Heart right ventricle (tissue), 16 donors: Measurements from ENCODE around the gene PRTN3. TPM values are rescaled to one million over a fixed set of nuclear protein-coding genes. Genes with fewer than 3 reads are reported as not detected.
"Not testable (repeated sequence)": the region's sequence is repeated elsewhere in the genome, so short reads cannot be mapped to it uniquely, and the experiment has no call there.

Experiments used
- ATAC-seq, 8 donors: fragments of 200-7000 bp; cut with Tn5 transposase; one replicate each; pipeline ENCODE4 v1.9.1; 2020; ENCODE audit warnings: mild to moderate bottlenecking in 8 of 8, moderate library complexity in 8 of 8, moderate number of reproducible peaks in 1 of 8
- DNase-seq, 2 donors: peaks; one replicate each; pipeline ENCODE4 v3.0.0-alpha.2; 2020
- H3K27ac ChIP-seq, 10 donors: fragments of 200-600 bp; sonication (generic) in 2 of 10; one replicate each; pipeline versions ENCODE4 v1.5.0 to v1.8.0; 2020 to 2022; ENCODE audit warnings: mild to moderate bottlenecking in 3 of 10
- H3K27me3 ChIP-seq, 7 donors: fragments of 200-600 bp; one replicate each; pipeline ENCODE4 v1.8.0; 2021 to 2022; ENCODE audit warnings: mild to moderate bottlenecking in 2 of 7
- H3K36me3 ChIP-seq, 9 donors: fragments of 200-600 bp; sonication (generic) in 1 of 9; one replicate each; pipeline versions ENCODE4 v1.5.0 to v1.8.0; 2020 to 2022; ENCODE audit warnings: mild to moderate bottlenecking in 2 of 9
- H3K4me1 ChIP-seq, 9 donors: fragments of 200-600 bp; sonication (generic) in 1 of 9; one replicate each; pipeline versions ENCODE4 v1.5.0 to v1.8.0; 2020 to 2022; ENCODE audit warnings: mild to moderate bottlenecking in 4 of 9
- H3K4me3 ChIP-seq, 10 donors: fragments of 200-600 bp; sonication (generic) in 2 of 10; one replicate each; pipeline versions ENCODE4 v1.5.0 to v1.8.0; 2020 to 2022; ENCODE audit warnings: mild to moderate bottlenecking in 7 of 10, moderate library complexity in 2 of 10
- H3K9me3 ChIP-seq, 11 donors: fragments of 200-600 bp in 10 of 11; sonication (generic) in 2 of 11; one replicate each; pipeline versions ENCODE4 v1.5.0 to v1.8.0; 2013 to 2022; ENCODE audit warnings: mild to moderate bottlenecking in 2 of 11, control low read depth in 1 of 11, moderate library complexity in 1 of 11
- CTCF ChIP-seq, 9 donors: fragments of 200-600 bp; sonication (generic) in 2 of 9; IDR thresholded peaks; one replicate each; pipeline versions ENCODE4 v1.5.0 to v1.8.0; 2021 to 2022; ENCODE audit warnings: antibody characterized with exemption in 9 of 9, mild to moderate bottlenecking in 5 of 9, moderate library complexity in 1 of 9
- WGBS, 2 donors: extraction: QIAGEN DNeasy Blood & Tissue Kit; methylation state at CpG; one replicate each; pipeline ENCODE4 v1.1.7; 2013; ENCODE audit warnings: inconsistent platforms in 1 of 2; 5-methylcytosine and 5-hydroxymethylcytosine counted together
- intact Hi-C, 10 donors: fragments of 100-400 bp; cut with DNase I; formaldehyde crosslinking; loops; one replicate each; pipeline versions ENCODE4 v1.11.1 to v1.14.2; 2022
- polyA plus RNA-seq, 2 donors: library from polyadenylated mRNA; stranded (reverse); fragments of 200-250 nt; gene quantifications; one replicate each; pipeline ENCODE4 v1.2.3, GENCODE V29; 2013
- total RNA-seq, 10 donors: library from RNA; stranded (reverse); fragmentation: NEBNext Ultra II Directional in 3 of 10; extraction: Animal tissue kit (Norgen Biotek cat#: 25700) in 3 of 10; gene quantifications; one replicate each; pipeline versions ENCODE4 v1.2.1 to v1.2.4, GENCODE V29; 2021 to 2023
- donor health status: Arrhythmogenic right ventricular cardiomyopathy.
- donor health status: ischemic (EF 13 %, LVEDD 7.1; RV severe dilation, severe dysfunction).
- donor health status: healthy with polysubstance abuse.
- donor health status: DM: no; HTN: yes; CAD: no.
- donor health status: DM: no; HTN: no; CAD: no.
- donor health status: ischemic (EF 25% LVEDD 6.9; RV normal size, moderate dysfunction).
- donor health status: ischemic (EF 25% LVEDD 5.7; RV mildly dilated, moderate dysfunction).
- donor health status: healthy.
- donor health status: DM: yes; HTN: yes; CAD: no.
- donor health status: Ischemic cardiomyopathy.
- donor health status: ischemic (EF 35%, LVEDD 5.7; RV mildly dilated, moderate dysfunction).
- donor health status: nonischemic (EF 11% LVEDD 7.7; RV severe dilation, severe dysfunction).
- donor health status: DM: yes; HTN: yes; CAD: no.
- donor health status: PGD.
- donor health status: ischemic (EF 29% LVEDD 5.4; RV normal size, mild dysfunction).
- donor health status: nonischemic (EF 23%, LVEDD 6.1; RV moderate dilation, normal function).

PRTN3 gene
- total and polyA plus RNA-seq, 12 donors, result 0.12 TPM; not detected in 11

DNA sequence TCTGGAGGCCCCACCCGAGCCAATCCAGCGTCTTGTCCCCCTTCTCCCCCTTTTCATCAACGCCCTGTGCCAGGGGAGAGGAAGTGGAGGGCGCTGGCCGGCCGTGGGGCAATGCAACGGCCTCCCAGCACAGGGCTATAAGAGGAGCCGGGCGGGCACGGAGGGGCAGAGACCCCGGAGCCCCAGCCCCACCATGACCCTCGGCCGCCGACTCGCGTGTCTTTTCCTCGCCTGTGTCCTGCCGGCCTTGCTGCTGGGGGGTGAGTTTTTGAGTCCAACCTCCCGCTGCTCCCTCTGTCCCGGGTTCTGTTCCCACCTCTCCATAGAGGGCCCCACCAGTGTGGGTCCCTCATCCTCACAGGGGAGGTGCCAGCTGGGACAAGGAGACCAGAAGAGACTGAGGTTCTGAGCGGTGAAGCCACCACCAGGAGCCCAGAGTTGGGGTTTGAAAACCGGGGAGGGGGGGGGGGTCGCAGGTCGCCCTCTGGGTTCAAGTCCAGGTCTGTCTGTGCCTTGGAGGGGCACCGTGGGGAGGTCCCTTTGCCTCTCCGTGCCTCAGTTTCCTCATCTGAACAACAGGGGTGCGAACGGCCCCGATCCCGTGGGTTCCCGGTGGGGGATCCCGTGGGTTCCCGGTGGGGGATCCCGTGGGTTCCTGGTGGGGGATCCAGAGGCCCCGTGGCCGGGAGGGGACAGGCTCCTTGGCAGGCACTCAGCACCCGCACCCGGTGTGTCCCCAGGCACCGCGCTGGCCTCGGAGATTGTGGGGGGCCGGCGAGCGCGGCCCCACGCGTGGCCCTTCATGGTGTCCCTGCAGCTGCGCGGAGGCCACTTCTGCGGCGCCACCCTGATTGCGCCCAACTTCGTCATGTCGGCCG is 11.6 kb downstream of the PRTN3 start, which contains the start of gene ELANE:
Gene ELANE (plus strand): TSS at position 168 of the 878 bp plus-strand sequence. CDS start 26 bp downstream, at position 194.
- ATAC-seq (no peak), DNase-seq (no peak)
- Histone ChIP-seq H3K4me3 (peak within 1 kb of the TSS in 2 of 10 donors; percentile 16 to 28), H3K36me3 (no peaks in the 10 kb centered on the region), H3K27me3 (peaks cover 0 to 51% (median 36%) of the 10 kb centered on the region in 7 donors), H3K9me3 (no peaks in the 10 kb centered on the region), H3K4me1 (peaks cover 7 to 34% (median 13%) of the 10 kb centered on the region in 9 donors), H3K27ac (peak within 1 kb of the TSS in 8 of 10 donors; percentile 75 to 84 (median 79))
- no peak for TF ChIP-seq CTCF (IDR thresholded peaks at IDR 0.05)
- WGBS, 2 donors, result 64 to 65% methylated on average over 54 to 55 of the region's 55 CpGs
- intact Hi-C loops, result loop anchor here in 3 of 10 donors (10.0 kb wide), 3 partner anchors 58 to 132 kb away; partner anchors contain the start of genes PTBP1 (in 1 of the 3) and WDR18 (in 1 of the 3)

GRCh38 chr19:853014-853585 is 12.3 kb downstream of the PRTN3 start:
- WGBS, 2 donors, result 30 to 31% methylated on average over 55 to 67 of the region's 67 CpGs
- intact Hi-C loops, result loop anchor here in 3 of 10 donors (10.0 kb wide), 3 partner anchors 58 to 132 kb away; partner anchors contain the start of genes PTBP1 (in 1 of the 3) and WDR18 (in 1 of the 3)
- peaks cover 7 to 29% (median 10%) of the 10 kb centered on the region in 9 donors for H3K4me1 ChIP-seq
- no peak for TF ChIP-seq CTCF (IDR thresholded peaks at IDR 0.05)
- H3K4me3 ChIP-seq, result peak overlapping the region in 2 of 10 donors; percentile 16 to 28
- DNase-seq (no peak), ATAC-seq (no peak)
- H3K9me3 ChIP-seq, result no peaks in the 10 kb centered on the region
- H3K27me3 ChIP-seq, result peaks cover 0 to 50% (median 29%) of the 10 kb centered on the region in 7 donors
- no peak overlapping the region for H3K27ac ChIP-seq
- H3K36me3 ChIP-seq, result no peaks in the 10 kb centered on the region

GRCh38 chr19:853614-854220 is 12.9 kb downstream of the PRTN3 start:
- intact Hi-C loops, result loop anchor here in 3 of 10 donors (10.0 kb wide), 3 partner anchors 59 to 131 kb away; partner anchors contain the start of genes PTBP1 (in 1 of the 3) and WDR18 (in 1 of the 3)
- Histone ChIP-seq H3K4me1 (peaks cover 7 to 30% (median 10%) of the 10 kb centered on the region in 9 donors), H3K27me3 (peaks cover 0 to 53% (median 32%) of the 10 kb centered on the region in 7 donors)
- ATAC-seq, H3K9me3 ChIP-seq, DNase-seq, H3K4me3 ChIP-seq, H3K27ac ChIP-seq, H3K36me3 ChIP-seq: not testable (repeated sequence)
- 78% methylated on average over 11 to 12 of the region's 17 CpGs for WGBS, 2 donors

GRCh38 chr19:854549-854948 is 13.8 kb downstream of the PRTN3 start:
- peaks cover 0 to 61% (median 40%) of the 10 kb centered on the region in 7 donors for H3K27me3 ChIP-seq
- DNase-seq (no peak), ATAC-seq (no peak)
- H3K4me3 ChIP-seq, result no peak overlapping the region
- WGBS, 2 donors, result 73% methylated on average over 6 of the region's 6 CpGs
- H3K27ac ChIP-seq, result no peak overlapping the region
- H3K9me3 ChIP-seq, result no peaks in the 10 kb centered on the region
- peaks cover 7 to 38% (median 10%) of the 10 kb centered on the region in 9 donors for H3K4me1 ChIP-seq
- no peaks in the 10 kb centered on the region for H3K36me3 ChIP-seq
- no peak for TF ChIP-seq CTCF (IDR thresholded peaks at IDR 0.05)
- intact Hi-C loops, result loop anchor here in 3 of 10 donors (10.0 kb wide), 3 partner anchors 60 to 130 kb away; partner anchors contain the start of genes PTBP1 (in 1 of the 3) and WDR18 (in 1 of the 3)
